A549 (cell line): ENCODE data around the gene TNNI3K.

Source experiments
- EP300 ChIP-seq, 2 experiments: fragments of >200 bp; sonication (Bioruptor Twin); formaldehyde crosslinking; IDR thresholded peaks; 2 replicates in 1 of 2; 3 replicates in 1 of 2; pipeline ENCODE4 v1.6.1; 2016 to 2017
- POLR2A ChIP-seq: IDR thresholded peaks from 2 replicates; pipeline ENCODE4 v1.6.1; 2012; ENCODE audit warnings: mild to moderate bottlenecking, low read length
- RAD21 ChIP-seq, 2 experiments: fragments of >200 bp in 1 of 2; sonication (Bioruptor Twin) in 1 of 2; formaldehyde crosslinking in 1 of 2; IDR thresholded peaks in 1 of 2; conservative IDR thresholded peaks in 1 of 2; 2 replicates in 1 of 2; 3 replicates in 1 of 2; pipeline ENCODE4 v1.6.1; 2012 to 2018; ENCODE audit warnings: inconsistent platforms in 1 of 2
- TF ChIP-seq, protein P1 (sequence below): IDR thresholded peaks from 2 replicates; pipeline ENCODE4 v1.6.1; 2012; ENCODE audit warnings: low read depth, borderline replicate concordance
- TF ChIP-seq, protein P2 (sequence below): fragments of 200-600 bp; sonication (generic); IDR thresholded peaks from 2 replicates; pipeline ENCODE4 v1.6.1; 2016; ENCODE audit warnings: antibody characterized with exemption, mild to moderate bottlenecking, moderate library complexity
- TF ChIP-seq, protein P3 (sequence below): fragments of >200 bp; sonication (Bioruptor Twin); formaldehyde crosslinking; IDR thresholded peaks from 3 replicates; pipeline ENCODE4 v1.5.1; 2016

DNA sequence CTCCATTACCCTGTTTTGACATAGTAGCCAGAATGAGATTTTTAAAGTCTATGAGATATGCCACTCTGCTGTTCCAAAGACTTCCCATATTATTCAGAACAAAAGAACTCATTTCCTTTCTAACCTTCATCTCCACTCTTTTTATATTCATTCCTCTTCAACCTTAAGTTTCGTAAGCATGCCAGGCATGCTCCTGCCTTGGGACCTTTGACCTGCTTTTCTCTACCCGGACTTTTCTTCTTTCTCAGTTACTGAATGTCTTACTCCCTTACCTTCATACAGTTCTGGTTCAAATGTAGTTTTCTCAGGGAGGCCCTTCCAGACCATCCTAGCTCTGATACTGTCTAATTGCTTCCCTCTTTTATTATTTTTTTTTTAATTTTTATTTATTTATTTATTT, 81.1 kb downstream of the TNNI3K start:
- TF ChIP-seq, protein P1, sequence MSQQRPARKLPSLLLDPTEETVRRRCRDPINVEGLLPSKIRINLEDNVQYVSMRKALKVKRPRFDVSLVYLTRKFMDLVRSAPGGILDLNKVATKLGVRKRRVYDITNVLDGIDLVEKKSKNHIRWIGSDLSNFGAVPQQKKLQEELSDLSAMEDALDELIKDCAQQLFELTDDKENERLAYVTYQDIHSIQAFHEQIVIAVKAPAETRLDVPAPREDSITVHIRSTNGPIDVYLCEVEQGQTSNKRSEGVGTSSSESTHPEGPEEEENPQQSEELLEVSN = no peak
- TF ChIP-seq POLR2A (no peak), EP300 (IDR thresholded peaks at IDR 0.05) (no peak), RAD21 (conservative IDR thresholded peaks at IDR 0.05 in 1 of 2, IDR thresholded peaks at IDR 0.05 in 1 of 2) (no peak)
- TF ChIP-seq, protein P2, sequence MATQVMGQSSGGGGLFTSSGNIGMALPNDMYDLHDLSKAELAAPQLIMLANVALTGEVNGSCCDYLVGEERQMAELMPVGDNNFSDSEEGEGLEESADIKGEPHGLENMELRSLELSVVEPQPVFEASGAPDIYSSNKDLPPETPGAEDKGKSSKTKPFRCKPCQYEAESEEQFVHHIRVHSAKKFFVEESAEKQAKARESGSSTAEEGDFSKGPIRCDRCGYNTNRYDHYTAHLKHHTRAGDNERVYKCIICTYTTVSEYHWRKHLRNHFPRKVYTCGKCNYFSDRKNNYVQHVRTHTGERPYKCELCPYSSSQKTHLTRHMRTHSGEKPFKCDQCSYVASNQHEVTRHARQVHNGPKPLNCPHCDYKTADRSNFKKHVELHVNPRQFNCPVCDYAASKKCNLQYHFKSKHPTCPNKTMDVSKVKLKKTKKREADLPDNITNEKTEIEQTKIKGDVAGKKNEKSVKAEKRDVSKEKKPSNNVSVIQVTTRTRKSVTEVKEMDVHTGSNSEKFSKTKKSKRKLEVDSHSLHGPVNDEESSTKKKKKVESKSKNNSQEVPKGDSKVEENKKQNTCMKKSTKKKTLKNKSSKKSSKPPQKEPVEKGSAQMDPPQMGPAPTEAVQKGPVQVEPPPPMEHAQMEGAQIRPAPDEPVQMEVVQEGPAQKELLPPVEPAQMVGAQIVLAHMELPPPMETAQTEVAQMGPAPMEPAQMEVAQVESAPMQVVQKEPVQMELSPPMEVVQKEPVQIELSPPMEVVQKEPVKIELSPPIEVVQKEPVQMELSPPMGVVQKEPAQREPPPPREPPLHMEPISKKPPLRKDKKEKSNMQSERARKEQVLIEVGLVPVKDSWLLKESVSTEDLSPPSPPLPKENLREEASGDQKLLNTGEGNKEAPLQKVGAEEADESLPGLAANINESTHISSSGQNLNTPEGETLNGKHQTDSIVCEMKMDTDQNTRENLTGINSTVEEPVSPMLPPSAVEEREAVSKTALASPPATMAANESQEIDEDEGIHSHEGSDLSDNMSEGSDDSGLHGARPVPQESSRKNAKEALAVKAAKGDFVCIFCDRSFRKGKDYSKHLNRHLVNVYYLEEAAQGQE = no peak
- TF ChIP-seq, protein P3, sequence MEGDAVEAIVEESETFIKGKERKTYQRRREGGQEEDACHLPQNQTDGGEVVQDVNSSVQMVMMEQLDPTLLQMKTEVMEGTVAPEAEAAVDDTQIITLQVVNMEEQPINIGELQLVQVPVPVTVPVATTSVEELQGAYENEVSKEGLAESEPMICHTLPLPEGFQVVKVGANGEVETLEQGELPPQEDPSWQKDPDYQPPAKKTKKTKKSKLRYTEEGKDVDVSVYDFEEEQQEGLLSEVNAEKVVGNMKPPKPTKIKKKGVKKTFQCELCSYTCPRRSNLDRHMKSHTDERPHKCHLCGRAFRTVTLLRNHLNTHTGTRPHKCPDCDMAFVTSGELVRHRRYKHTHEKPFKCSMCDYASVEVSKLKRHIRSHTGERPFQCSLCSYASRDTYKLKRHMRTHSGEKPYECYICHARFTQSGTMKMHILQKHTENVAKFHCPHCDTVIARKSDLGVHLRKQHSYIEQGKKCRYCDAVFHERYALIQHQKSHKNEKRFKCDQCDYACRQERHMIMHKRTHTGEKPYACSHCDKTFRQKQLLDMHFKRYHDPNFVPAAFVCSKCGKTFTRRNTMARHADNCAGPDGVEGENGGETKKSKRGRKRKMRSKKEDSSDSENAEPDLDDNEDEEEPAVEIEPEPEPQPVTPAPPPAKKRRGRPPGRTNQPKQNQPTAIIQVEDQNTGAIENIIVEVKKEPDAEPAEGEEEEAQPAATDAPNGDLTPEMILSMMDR = no peak
